HG02938 (cell line): Measurements from ENCODE around the gene CHRNA7.
"Not testable (repeated sequence)": the region's sequence is repeated elsewhere in the genome, so short reads cannot be mapped to it uniquely, and the experiment has no call there.

Experiments
- ATAC-seq: cut with Tn5 transposase; IDR thresholded peaks from one replicate; pipeline ENCODE4 v1.9.1; 2021; ENCODE audit warnings: mild to moderate bottlenecking, moderate library complexity; ENCODE audit not compliant: unreplicated experiment

CHRNA7 gene

GRCh38 chr15:32119694-32120330 lies 89.5 kb downstream of the CHRNA7 start:
- ATAC-seq = no peak

GRCh38 chr15:32120577-32121383 lies 90.5 kb downstream of the CHRNA7 start:
- ATAC-seq = no peak

- ATAC-seq = no peak
Observed at GRCh38 chr15:32121384-32121695, 91.0 kb downstream of the CHRNA7 start.

- no peak for ATAC-seq
Observed at GRCh38 chr15:32122013-32122412, 91.7 kb downstream of the CHRNA7 start.

- ATAC-seq = no peak
Observed at GRCh38 chr15:32123473-32123872, 93.2 kb downstream of the CHRNA7 start.

GRCh38 chr15:32124726-32125125 lies 94.4 kb downstream of the CHRNA7 start:
- no peak for ATAC-seq

- no peak for ATAC-seq
Observed at GRCh38 chr15:32125595-32125994, 95.3 kb downstream of the CHRNA7 start.

- no peak for ATAC-seq
Observed at GRCh38 chr15:32129815-32130214, 99.5 kb downstream of the CHRNA7 start.

- no peak for ATAC-seq
Observed at GRCh38 chr15:32130823-32131222, 100.5 kb downstream of the CHRNA7 start.

GRCh38 chr15:32131803-32132202 lies 101.5 kb downstream of the CHRNA7 start:
- ATAC-seq = no peak

- no peak for ATAC-seq
Observed at GRCh38 chr15:32132859-32133258, 102.5 kb downstream of the CHRNA7 start.

- ATAC-seq = no peak
Observed at GRCh38 chr15:32134842-32135241, 104.5 kb downstream of the CHRNA7 start.

GRCh38 chr15:32135335-32135734 lies 105.0 kb downstream of the CHRNA7 start:
- ATAC-seq = no peak

GRCh38 chr15:32145512-32145911 lies 115.2 kb downstream of the CHRNA7 start:
- not testable (repeated sequence) for ATAC-seq

GRCh38 chr15:32148833-32149555 lies 118.7 kb downstream of the CHRNA7 start:
- no peak for ATAC-seq

- ATAC-seq = no peak
Observed at GRCh38 chr15:32152574-32152973, 122.3 kb downstream of the CHRNA7 start.

GRCh38 chr15:32153868-32154623 lies 123.7 kb downstream of the CHRNA7 start:
- ATAC-seq = not testable (repeated sequence)

- not testable (repeated sequence) for ATAC-seq
Observed at GRCh38 chr15:32162143-32162542, 131.8 kb downstream of the CHRNA7 start.

GRCh38 chr15:32164065-32164464 lies 133.8 kb downstream of the CHRNA7 start:
- not testable (repeated sequence) for ATAC-seq

GRCh38 chr15:32164747-32165146 lies 134.4 kb downstream of the CHRNA7 start:
- ATAC-seq = not testable (repeated sequence)

GRCh38 chr15:32165775-32166174 lies 135.5 kb downstream of the CHRNA7 start:
- not testable (repeated sequence) for ATAC-seq
